Left lung (tissue), 10 donors: Measurements from ENCODE around the gene ANGPTL2. TPM values are rescaled to one million over a fixed set of nuclear protein-coding genes. Genes with fewer than 3 reads are reported as not detected.

Experiments used
- ATAC-seq: fragments of 200-7000 bp; cut with Tn5 transposase; one replicate; pipeline ENCODE4 v1.9.1; 2020; ENCODE audit warnings: moderate library complexity
- DNase-seq, 4 donors: peaks; one replicate each; pipeline ENCODE4 v3.0.0-alpha.2; 2013 to 2020
- H3K27ac ChIP-seq, 2 donors: fragments of 200-600 bp; sonication (generic) in 1 of 2; one replicate each; pipeline versions ENCODE4 v1.5.0 to v1.8.0; 2020 to 2021
- H3K27me3 ChIP-seq, 2 donors: fragments of 200-600 bp; sonication (generic) in 1 of 2; one replicate each; pipeline versions ENCODE4 v1.5.0 to v1.8.0; 2020 to 2021
- H3K36me3 ChIP-seq, 2 donors: fragments of 200-600 bp; sonication (generic) in 1 of 2; one replicate each; pipeline versions ENCODE4 v1.5.0 to v1.8.0; 2020 to 2021
- H3K4me1 ChIP-seq, 2 donors: fragments of 200-600 bp; one replicate each; pipeline ENCODE4 v1.8.0; 2021
- H3K4me3 ChIP-seq, 2 donors: fragments of 200-600 bp; sonication (generic) in 1 of 2; one replicate each; pipeline versions ENCODE4 v1.5.0 to v1.8.0; 2020 to 2021; ENCODE audit warnings: mild to moderate bottlenecking in 1 of 2
- H3K9me3 ChIP-seq, 2 donors: fragments of 200-600 bp; sonication (generic) in 1 of 2; one replicate each; pipeline versions ENCODE4 v1.5.0 to v1.8.0; 2020 to 2021
- intact Hi-C, 2 donors: fragments of 100-400 bp; cut with DNase I; formaldehyde crosslinking; loops; one replicate each; pipeline versions ENCODE4 v1.11.2 to v1.14.2; 2022
- polyA plus RNA-seq, 6 donors: library from polyadenylated mRNA; unstranded; fragments of 120-200 nt; gene quantifications; one replicate each; pipeline ENCODE4 v1.2.1, GENCODE V29; 2013; ENCODE audit not compliant: insufficient read length in 6 of 6
- total RNA-seq, 2 donors: library from RNA; stranded (reverse); fragmentation: NEBNext Ultra II Directional; extraction: Animal tissue kit (Norgen Biotek cat#: 25700); gene quantifications; one replicate each; pipeline ENCODE4 v1.2.1, GENCODE V29; 2021
- TF ChIP-seq, protein P1 (sequence below), 2 donors: fragments of 200-600 bp; sonication (generic) in 1 of 2; IDR thresholded peaks; one replicate each; pipeline versions ENCODE4 v1.5.0 to v1.8.0; 2021; ENCODE audit warnings: antibody characterized with exemption in 2 of 2
- donor health status: DM: no; HTN: yes; CAD: no.
- donor health status: DM: no; HTN: no; CAD: no.

Gene ANGPTL2
- total and polyA plus RNA-seq, 8 donors = 22.7 to 34.7 (median 30.1) TPM

DNA sequence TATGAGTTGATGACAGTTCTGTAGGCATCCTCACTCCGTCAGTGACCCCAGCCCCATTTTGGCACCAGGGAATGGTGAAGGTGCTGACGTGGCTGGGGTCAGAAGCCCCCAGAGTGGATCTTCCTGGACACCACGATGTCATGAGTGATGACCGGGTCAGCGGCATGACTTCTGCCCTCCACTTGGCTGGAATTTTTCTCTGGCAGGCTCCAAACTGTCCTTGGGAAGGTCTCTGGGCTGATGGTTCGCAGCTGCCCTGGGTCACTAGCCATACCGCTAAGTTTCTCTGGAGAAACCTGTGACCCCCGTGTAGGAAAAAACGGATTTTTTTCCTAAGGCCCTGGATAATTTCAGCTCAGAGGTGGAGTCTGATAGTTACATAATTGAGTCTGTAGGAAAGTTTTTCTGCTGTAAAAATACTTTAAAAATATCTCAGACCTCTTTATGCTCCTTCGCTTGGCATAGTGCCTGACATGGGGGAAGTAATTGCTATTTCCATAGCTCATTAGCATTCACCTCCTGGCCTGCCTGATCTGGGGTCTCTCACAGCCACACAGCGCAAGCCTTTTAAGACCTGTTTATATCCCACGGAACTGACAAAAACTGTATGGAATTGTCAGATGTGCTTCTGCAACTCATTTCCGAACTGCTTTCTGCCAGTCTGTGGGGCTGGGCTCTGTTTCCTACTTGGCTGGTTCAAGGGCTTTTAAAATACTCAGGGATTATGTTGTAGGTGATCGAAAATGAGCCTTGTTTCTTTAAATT, 69.2 kb downstream of the ANGPTL2 start:
- H3K9me3 ChIP-seq = no peaks in the 10 kb centered on the region
- H3K4me3 ChIP-seq = no peak overlapping the region
- peak overlapping the region in 1 of 2 donors; percentile 21 for H3K27ac ChIP-seq
- TF ChIP-seq, protein P1, sequence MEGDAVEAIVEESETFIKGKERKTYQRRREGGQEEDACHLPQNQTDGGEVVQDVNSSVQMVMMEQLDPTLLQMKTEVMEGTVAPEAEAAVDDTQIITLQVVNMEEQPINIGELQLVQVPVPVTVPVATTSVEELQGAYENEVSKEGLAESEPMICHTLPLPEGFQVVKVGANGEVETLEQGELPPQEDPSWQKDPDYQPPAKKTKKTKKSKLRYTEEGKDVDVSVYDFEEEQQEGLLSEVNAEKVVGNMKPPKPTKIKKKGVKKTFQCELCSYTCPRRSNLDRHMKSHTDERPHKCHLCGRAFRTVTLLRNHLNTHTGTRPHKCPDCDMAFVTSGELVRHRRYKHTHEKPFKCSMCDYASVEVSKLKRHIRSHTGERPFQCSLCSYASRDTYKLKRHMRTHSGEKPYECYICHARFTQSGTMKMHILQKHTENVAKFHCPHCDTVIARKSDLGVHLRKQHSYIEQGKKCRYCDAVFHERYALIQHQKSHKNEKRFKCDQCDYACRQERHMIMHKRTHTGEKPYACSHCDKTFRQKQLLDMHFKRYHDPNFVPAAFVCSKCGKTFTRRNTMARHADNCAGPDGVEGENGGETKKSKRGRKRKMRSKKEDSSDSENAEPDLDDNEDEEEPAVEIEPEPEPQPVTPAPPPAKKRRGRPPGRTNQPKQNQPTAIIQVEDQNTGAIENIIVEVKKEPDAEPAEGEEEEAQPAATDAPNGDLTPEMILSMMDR (IDR thresholded peaks at IDR 0.05) = no peak
- intact Hi-C loops = no loop called here
- ATAC-seq (no peak), DNase-seq (peak in 2 of 4 donors; percentile 42 to 52)
- no peaks in the 10 kb centered on the region for H3K27me3 ChIP-seq
- H3K4me1 ChIP-seq = peaks cover 12 to 31% of the 10 kb centered on the region in 2 donors
- H3K36me3 ChIP-seq = no peaks in the 10 kb centered on the region

DNA sequence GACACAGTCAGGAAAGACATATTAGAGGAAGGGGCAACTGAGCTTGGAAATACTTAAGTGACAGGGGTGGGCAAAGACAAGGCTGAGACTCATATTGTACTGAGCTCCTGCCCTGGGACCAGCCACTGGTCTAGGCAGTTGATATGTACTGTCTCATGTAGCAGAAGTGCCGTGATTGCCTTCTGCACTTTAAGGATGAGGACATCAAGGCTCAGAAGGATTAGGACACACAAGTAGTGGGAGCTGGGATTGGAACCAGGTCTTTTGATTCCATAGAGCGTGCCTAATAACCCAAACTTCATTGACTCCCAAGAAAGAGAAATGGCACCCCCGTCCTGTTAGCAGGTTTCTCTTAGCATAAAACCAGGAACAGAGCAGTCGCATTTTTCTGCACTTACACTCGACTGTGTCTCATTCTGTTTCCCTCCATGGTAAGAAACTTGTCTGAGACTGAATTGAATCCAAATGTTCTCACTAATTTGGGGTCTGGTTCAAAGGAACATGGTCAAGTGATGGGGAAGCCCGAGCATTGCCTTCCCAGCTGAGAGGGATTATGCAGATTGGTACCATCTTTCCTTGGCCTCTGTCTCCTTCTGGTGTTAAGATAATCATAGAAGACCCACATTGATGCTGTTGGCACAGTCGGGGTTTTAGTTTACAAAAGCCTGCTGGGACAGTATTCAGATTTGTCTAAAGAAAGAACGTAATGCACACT, 70.4 kb downstream of the ANGPTL2 start:
- Histone ChIP-seq H3K27me3 (no peaks in the 10 kb centered on the region), H3K36me3 (no peaks in the 10 kb centered on the region), H3K9me3 (no peaks in the 10 kb centered on the region), H3K4me1 (peaks cover 12 to 32% of the 10 kb centered on the region in 2 donors), H3K27ac (no peak overlapping the region), H3K4me3 (no peak overlapping the region)
- intact Hi-C loops = no loop called here
- no peak for ATAC-seq
- TF ChIP-seq, protein P1 (IDR thresholded peaks at IDR 0.05) = no peak
- DNase-seq = no peak

DNA sequence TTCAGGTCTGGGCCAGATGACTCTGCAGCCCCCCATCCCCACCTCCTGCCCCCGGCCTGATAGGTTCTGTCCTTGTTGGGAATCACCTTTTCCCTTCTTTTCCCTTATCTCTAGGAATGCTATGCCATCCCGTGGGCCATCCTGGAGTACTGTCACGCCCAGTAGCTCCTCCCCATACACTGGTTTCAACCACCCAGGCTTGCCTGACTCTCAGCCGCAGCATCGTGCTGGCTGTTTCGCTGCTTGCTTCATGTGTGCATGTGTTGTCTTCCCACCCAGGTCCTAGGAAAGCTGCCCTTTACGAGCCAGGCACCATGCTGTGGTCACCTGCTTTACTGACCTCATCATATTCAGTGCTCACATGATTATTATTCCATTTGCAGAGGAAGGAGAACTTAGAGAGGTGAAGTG, 71.8 kb downstream of the ANGPTL2 start:
- Histone ChIP-seq H3K36me3 (no peaks in the 10 kb centered on the region), H3K27ac (peak overlapping the region in 1 of 2 donors; percentile 71), H3K4me1 (peaks cover 12 to 32% of the 10 kb centered on the region in 2 donors), H3K4me3 (no peak overlapping the region), H3K27me3 (no peaks in the 10 kb centered on the region), H3K9me3 (no peaks in the 10 kb centered on the region)
- TF ChIP-seq, protein P1 (IDR thresholded peaks at IDR 0.05) = no peak
- DNase-seq = no peak
- intact Hi-C loops = no loop called here
- ATAC-seq = no peak

DNA sequence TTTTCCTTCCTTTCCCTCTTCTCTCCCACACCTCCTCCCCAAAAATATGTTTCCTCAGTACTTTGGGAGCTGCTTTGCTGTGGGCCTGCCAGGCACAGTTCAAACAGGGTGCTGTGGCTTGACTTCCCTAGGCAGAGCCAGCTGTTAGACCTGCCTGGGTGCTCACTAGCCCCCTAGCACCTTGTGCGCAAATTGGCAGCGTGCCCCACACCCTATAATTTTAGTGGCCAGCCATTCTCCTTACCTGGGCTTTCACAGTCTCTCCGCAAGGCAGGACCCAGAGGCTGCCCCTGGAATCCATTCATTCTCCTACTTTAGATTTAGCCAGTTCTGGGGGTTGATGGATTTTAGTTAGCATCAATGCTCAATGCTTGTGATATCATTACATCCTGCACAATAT, 72.3 kb downstream of the ANGPTL2 start:
- TF ChIP-seq, protein P1 (IDR thresholded peaks at IDR 0.05) = no peak
- Histone ChIP-seq H3K27me3 (no peaks in the 10 kb centered on the region), H3K27ac (peak overlapping the region in 1 of 2 donors; percentile 71), H3K4me1 (peaks cover 12 to 32% of the 10 kb centered on the region in 2 donors), H3K36me3 (no peaks in the 10 kb centered on the region), H3K9me3 (no peaks in the 10 kb centered on the region), H3K4me3 (no peak overlapping the region)
- intact Hi-C loops = no loop called here
- DNase-seq = no peak
- no peak for ATAC-seq

DNA sequence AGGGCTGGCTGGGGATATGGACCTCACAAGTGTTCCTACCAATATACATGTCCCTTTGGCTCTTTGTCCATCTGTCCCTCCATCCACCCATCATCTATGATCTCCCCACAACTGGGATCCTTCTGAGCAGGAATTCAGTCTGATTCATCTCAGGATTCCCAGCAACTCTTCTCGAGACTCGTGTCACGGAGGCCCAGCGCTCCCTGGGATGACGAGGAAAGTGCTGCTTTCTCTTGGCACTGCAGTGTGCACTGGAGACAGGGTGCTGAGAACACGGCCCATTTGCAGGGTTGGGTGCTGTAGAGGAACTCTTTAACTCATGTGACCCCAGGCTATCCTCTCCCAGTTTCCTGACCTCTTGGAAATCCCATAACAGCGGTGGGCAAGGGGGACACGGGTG, 72.9 kb downstream of the ANGPTL2 start:
- ATAC-seq (no peak), DNase-seq (no peak)
- Histone ChIP-seq H3K36me3 (no peaks in the 10 kb centered on the region), H3K27ac (peak overlapping the region in 1 of 2 donors; percentile 71), H3K4me3 (no peak overlapping the region), H3K4me1 (peaks cover 12 to 32% of the 10 kb centered on the region in 2 donors), H3K9me3 (no peaks in the 10 kb centered on the region), H3K27me3 (no peaks in the 10 kb centered on the region)
- TF ChIP-seq, protein P1 (IDR thresholded peaks at IDR 0.05) = no peak
- intact Hi-C loops = no loop called here
